OCI-LY7 (cell line): ENCODE measurements around the gene SP5. TPM values are rescaled to one million over a fixed set of nuclear protein-coding genes. Genes with fewer than 3 reads are reported as not detected.

Experiments
- BruUV-seq: library from RNA; stranded (reverse); fragments of 400-500 nt; replicated peaks from 2 replicates; lab custom pipeline; 2021; lab: Mats Ljungman, UMichigan
- CTCF ChIA-PET: fragments of 300-600 bp; sonication (Branson Sonifier 250); formaldehyde crosslinking; loops from one replicate; lab custom pipeline; 2022; ENCODE audit warnings: antibody characterized with exemption; ENCODE audit not compliant: unreplicated experiment; lab: Charles Lee
- POLR2A ChIA-PET: fragments of 300-600 bp; sonication (Branson Sonifier 250); formaldehyde crosslinking; loops from one replicate; lab custom pipeline; 2022; ENCODE audit warnings: antibody characterized with exemption; lab: Charles Lee
- DNase-seq: peaks from one replicate; pipeline ENCODE4 v3.0.0-alpha.2; 2015; ENCODE audit warnings: low spot score
- H2AFZ ChIP-seq: fragments of 200-600 bp; sonication (generic), shearing (Covaris generic); 2 replicates; pipeline ENCODE4 v1.6.1; 2014; ENCODE audit warnings: mild to moderate bottlenecking, antibody characterized with exemption, low read length, moderate library complexity
- H3K27ac ChIP-seq: fragments of 200-600 bp; sonication (generic); 2 replicates; pipeline ENCODE4 v1.5.1; 2014; ENCODE audit warnings: mixed run types, low read depth, mild to moderate bottlenecking, moderate library complexity, low read length, inconsistent platforms; ENCODE audit not compliant: poor library complexity, severe bottlenecking
- H3K36me3 ChIP-seq: fragments of 200-600 bp; sonication (generic); 2 replicates; pipeline ENCODE4 v1.6.1; 2014; ENCODE audit warnings: mild to moderate bottlenecking, antibody characterized with exemption, low read length, moderate library complexity, mixed read lengths; ENCODE audit not compliant: insufficient read depth
- H3K4me1 ChIP-seq: fragments of 200-600 bp; sonication (generic); 2 replicates; pipeline ENCODE4 v1.5.1; 2014; ENCODE audit warnings: mild to moderate bottlenecking, low read length; ENCODE audit not compliant: insufficient read depth, poor library complexity, severe bottlenecking
- H3K4me2 ChIP-seq: fragments of 200-600 bp; sonication (generic); 2 replicates; pipeline ENCODE4 v1.6.1; 2014; ENCODE audit warnings: mild to moderate bottlenecking, low read length
- H3K4me3 ChIP-seq: fragments of 200-600 bp; sonication (generic); 2 replicates; pipeline ENCODE4 v1.5.1; 2014; ENCODE audit warnings: mild to moderate bottlenecking, low read depth, low read length; ENCODE audit not compliant: poor library complexity, severe bottlenecking
- H3K79me2 ChIP-seq: fragments of 200-600 bp; sonication (generic); 2 replicates; pipeline ENCODE4 v1.6.1; 2016; ENCODE audit warnings: low read depth, mild to moderate bottlenecking, low read length, moderate library complexity, mixed read lengths; ENCODE audit not compliant: insufficient read depth
- H3K9me2 ChIP-seq: fragments of 200-600 bp; sonication (generic); 2 replicates; pipeline ENCODE4 v1.6.1; 2016; ENCODE audit warnings: mild to moderate bottlenecking, low read length, mixed read lengths; ENCODE audit not compliant: insufficient read depth
- H3K9me3 ChIP-seq: fragments of 200-600 bp; sonication (generic); 2 replicates; pipeline ENCODE4 v1.6.1; 2014; ENCODE audit warnings: mild to moderate bottlenecking, mixed run types, low read length, mixed read lengths
- H4K20me1 ChIP-seq: fragments of 200-600 bp; sonication (generic); 2 replicates; pipeline ENCODE4 v1.6.1; 2014; ENCODE audit warnings: mild to moderate bottlenecking, antibody characterized with exemption, low read length, moderate library complexity, mixed read lengths; ENCODE audit not compliant: insufficient read depth
- CTCF ChIP-seq: fragments of 200-600 bp; sonication (generic); conservative IDR thresholded peaks from 2 replicates; pipeline ENCODE4 v1.5.1; 2014; ENCODE audit warnings: mild to moderate bottlenecking, antibody characterized with exemption, low read length, moderate library complexity, mixed read lengths
- EZH2phosphoT487 ChIP-seq: fragments of 200-600 bp; sonication (generic); IDR thresholded peaks from 2 replicates; pipeline ENCODE4 v1.6.1; 2018; ENCODE audit warnings: low read depth, borderline replicate concordance, mild to moderate bottlenecking, mixed run types, antibody characterized with exemption, low read length, moderate library complexity, mixed read lengths
- intact Hi-C: fragments of 100-400 bp; cut with micrococcal nuclease; formaldehyde crosslinking; loops from one replicate; pipeline ENCODE4 v1.10.0; 2022; ENCODE audit not compliant: unreplicated experiment
- total RNA-seq, 2 experiments: library from RNA; depleted of rRNA in 1 of 2; stranded (reverse); fragments of >200 nt in 1 of 2; shearing (Covaris generic) in 1 of 2; gene quantifications; 2 replicates each; pipeline ENCODE4 v1.2.3, GENCODE V29; 2014 to 2022

SP5 gene
- total RNA-seq, 2 experiments from 2014 or later, result not detected

GRCh38 chr2:170719810-170720209, 4.7 kb downstream of the SP5 start:
- Histone ChIP-seq H3K27ac (no peak overlapping the region), H3K9me2 (no peaks in the 10 kb centered on the region), H2AFZ (no peak overlapping the region), H3K9me3 (no peaks in the 10 kb centered on the region), H3K4me3 (no peak overlapping the region), H3K36me3 (no peaks in the 10 kb centered on the region), H3K4me1 (no peaks in the 10 kb centered on the region), H3K4me2 (no peak overlapping the region), H4K20me1 (no peaks in the 10 kb centered on the region), H3K79me2 (no peaks in the 10 kb centered on the region)
- CTCF ChIA-PET, result no interaction called here
- POLR2A ChIA-PET, result interaction anchor here (0.6 kb wide), 1 partner anchor 508 kb away, joined by 4 read pairs; no protein-coding TSS in a partner anchor
- TF ChIP-seq EZH2phosphoT487 (no peak), CTCF (no peak)
- DNase-seq, result no peak
- intact Hi-C loops, result no loop called here
- no TSS peak for BruUV-seq

GRCh38 chr2:170721678-170722077, 6.5 kb downstream of the SP5 start:
- Histone ChIP-seq H3K9me3 (no peaks in the 10 kb centered on the region), H3K36me3 (no peaks in the 10 kb centered on the region), H3K79me2 (no peaks in the 10 kb centered on the region), H4K20me1 (no peaks in the 10 kb centered on the region), H3K27ac (no peak overlapping the region), H3K9me2 (no peaks in the 10 kb centered on the region), H2AFZ (no peak overlapping the region), H3K4me1 (no peaks in the 10 kb centered on the region), H3K4me3 (no peak overlapping the region), H3K4me2 (no peak overlapping the region)
- TF ChIP-seq EZH2phosphoT487 (no peak), CTCF (no peak)
- intact Hi-C loops, result no loop called here
- CTCF ChIA-PET, result no interaction called here
- no peak for DNase-seq
- BruUV-seq, result no TSS peak
- POLR2A ChIA-PET, result interaction anchor here (1.5 to 1.6 kb wide), 2 partner anchors 12 to 18 kb away, joined by 5 to 6 read pairs; no protein-coding TSS in a partner anchor

- CTCF ChIA-PET, result no interaction called here
- no TSS peak for BruUV-seq
- no peaks in the 10 kb centered on the region for H3K79me2 ChIP-seq
Measured at GRCh38 chr2:170722301-170722700, 7.2 kb downstream of the SP5 start.

More at GRCh38 chr2:170722301-170722700, 7.2 kb downstream of the SP5 start:
- Histone ChIP-seq H3K4me2 (no peak overlapping the region), H3K4me1 (no peaks in the 10 kb centered on the region), H2AFZ (no peak overlapping the region), H3K9me3 (no peaks in the 10 kb centered on the region), H3K27ac (no peak overlapping the region), H3K36me3 (no peaks in the 10 kb centered on the region), H3K4me3 (no peak overlapping the region), H4K20me1 (no peaks in the 10 kb centered on the region), H3K9me2 (no peaks in the 10 kb centered on the region)
- TF ChIP-seq EZH2phosphoT487, result no peak
- TF ChIP-seq CTCF, result no peak
- intact Hi-C loops, result no loop called here
- DNase-seq, result no peak
- POLR2A ChIA-PET, result interaction anchor here (0.6 to 1.6 kb wide), 2 partner anchors 9 to 11 kb away, joined by 3 to 6 read pairs; no protein-coding TSS in a partner anchor
